ENCODE data around the gene KCNMB3.

KCNMB3 gene

DNA sequence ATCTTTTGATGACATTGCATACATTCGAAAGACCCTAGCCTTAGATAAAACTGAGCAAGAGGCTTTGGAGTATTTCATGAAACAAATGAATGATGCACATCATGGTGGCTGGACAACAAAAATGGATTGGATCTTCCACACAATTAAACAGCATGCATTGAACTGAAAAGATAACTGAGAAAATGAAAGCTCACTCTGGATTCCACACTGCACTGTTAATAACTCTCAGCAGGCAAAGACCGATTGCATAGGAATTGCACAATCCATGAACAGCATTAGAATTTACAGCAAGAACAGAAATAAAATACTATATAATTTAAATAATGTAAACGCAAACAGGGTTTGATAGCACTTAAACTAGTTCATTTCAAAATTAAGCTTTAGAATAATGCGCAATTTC lies 16.7 kb downstream of the KCNMB3 start:
- Histone ChIP-seq H2AFZ (ENCODE audit: low read depth, low read length) (no peak overlapping the region), H3K4me1 (ENCODE audit: insufficient read depth, low read length) (no peaks in the 10 kb centered on the region), H3K79me2 (ENCODE audit: insufficient read depth, low read length) (no peaks in the 10 kb centered on the region), H4K20me1 (ENCODE audit: insufficient read depth, low read length) (no peaks in the 10 kb centered on the region), H3K27ac (ENCODE audit: low read length) (no peak overlapping the region), H3K9me3 (ENCODE audit: insufficient read depth, low read length, severe bottlenecking) (no peaks in the 10 kb centered on the region), H3K36me3 (ENCODE audit: insufficient read depth, low read length) (peaks cover 37% of the 10 kb centered on the region), H3K4me2 (ENCODE audit: insufficient read depth, low read length) (no peak overlapping the region), H3K4me3 (ENCODE audit: low read depth in 1 of 2, low read length in 2 of 2) (no peak overlapping the region), H3K9ac (ENCODE audit: low read depth, low read length) (no peak overlapping the region), H3K27me3 (ENCODE audit: insufficient read depth, low read length, poor library complexity) (no peaks in the 10 kb centered on the region)
- DNase-seq (no peak), ATAC-seq (ENCODE audit: insufficient read depth, low read depth) (no peak)
- TF ChIP-seq EZH2 (IDR thresholded peaks at IDR 0.05; ENCODE audit: borderline replicate concordance, low read depth, low read length, severe bottlenecking): no peak
- TF ChIP-seq, protein P1, sequence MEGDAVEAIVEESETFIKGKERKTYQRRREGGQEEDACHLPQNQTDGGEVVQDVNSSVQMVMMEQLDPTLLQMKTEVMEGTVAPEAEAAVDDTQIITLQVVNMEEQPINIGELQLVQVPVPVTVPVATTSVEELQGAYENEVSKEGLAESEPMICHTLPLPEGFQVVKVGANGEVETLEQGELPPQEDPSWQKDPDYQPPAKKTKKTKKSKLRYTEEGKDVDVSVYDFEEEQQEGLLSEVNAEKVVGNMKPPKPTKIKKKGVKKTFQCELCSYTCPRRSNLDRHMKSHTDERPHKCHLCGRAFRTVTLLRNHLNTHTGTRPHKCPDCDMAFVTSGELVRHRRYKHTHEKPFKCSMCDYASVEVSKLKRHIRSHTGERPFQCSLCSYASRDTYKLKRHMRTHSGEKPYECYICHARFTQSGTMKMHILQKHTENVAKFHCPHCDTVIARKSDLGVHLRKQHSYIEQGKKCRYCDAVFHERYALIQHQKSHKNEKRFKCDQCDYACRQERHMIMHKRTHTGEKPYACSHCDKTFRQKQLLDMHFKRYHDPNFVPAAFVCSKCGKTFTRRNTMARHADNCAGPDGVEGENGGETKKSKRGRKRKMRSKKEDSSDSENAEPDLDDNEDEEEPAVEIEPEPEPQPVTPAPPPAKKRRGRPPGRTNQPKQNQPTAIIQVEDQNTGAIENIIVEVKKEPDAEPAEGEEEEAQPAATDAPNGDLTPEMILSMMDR (IDR thresholded peaks at IDR 0.05; ENCODE audit: borderline replicate concordance, extremely low read depth, low read length, poor library complexity, severe bottlenecking): no peak

DNA sequence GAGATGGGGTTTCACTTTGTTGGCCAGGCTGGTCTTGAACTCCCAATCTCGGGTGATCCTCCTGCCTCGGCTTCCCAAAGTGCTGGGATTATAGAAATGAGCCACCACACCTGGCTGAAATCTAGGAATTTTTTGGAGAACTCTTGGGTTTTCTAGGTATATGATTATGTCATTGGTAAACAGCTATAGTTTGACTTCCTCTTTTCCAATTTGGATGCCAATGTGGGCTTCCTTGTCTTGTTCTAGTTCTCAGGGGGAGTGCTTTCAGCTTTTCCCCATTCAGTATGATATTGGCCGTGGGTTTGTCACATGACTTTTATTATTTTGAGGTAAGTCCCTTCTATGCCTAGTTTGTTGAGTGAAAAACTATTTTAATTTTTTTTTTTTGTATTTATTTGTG lies 17.9 kb downstream of the KCNMB3 start:
- H3K4me1 ChIP-seq (ENCODE audit: insufficient read depth, low read length): no peaks in the 10 kb centered on the region
- H3K4me2 ChIP-seq (ENCODE audit: insufficient read depth, low read length): no peak overlapping the region
- no peak overlapping the region for H3K27ac ChIP-seq (ENCODE audit: low read length)
- no peaks in the 10 kb centered on the region for H3K9me3 ChIP-seq (ENCODE audit: insufficient read depth, low read length, severe bottlenecking)
- ATAC-seq (ENCODE audit: insufficient read depth, low read depth) (no peak), DNase-seq (no peak)
- no peak overlapping the region for H3K9ac ChIP-seq (ENCODE audit: low read depth, low read length)
- peaks cover 42% of the 10 kb centered on the region for H3K36me3 ChIP-seq (ENCODE audit: insufficient read depth, low read length)
- no peaks in the 10 kb centered on the region for H3K27me3 ChIP-seq (ENCODE audit: insufficient read depth, low read length, poor library complexity)
- no peak overlapping the region for H2AFZ ChIP-seq (ENCODE audit: low read depth, low read length)
- no peaks in the 10 kb centered on the region for H4K20me1 ChIP-seq (ENCODE audit: insufficient read depth, low read length)
- TF ChIP-seq, protein P1 (IDR thresholded peaks at IDR 0.05; ENCODE audit: borderline replicate concordance, extremely low read depth, low read length, poor library complexity, severe bottlenecking): no peak
- no peak for TF ChIP-seq EZH2 (IDR thresholded peaks at IDR 0.05; ENCODE audit: borderline replicate concordance, low read depth, low read length, severe bottlenecking)
- no peaks in the 10 kb centered on the region for H3K79me2 ChIP-seq (ENCODE audit: insufficient read depth, low read length)
- H3K4me3 ChIP-seq (ENCODE audit: low read depth in 1 of 2, low read length in 2 of 2): no peak overlapping the region

DNA sequence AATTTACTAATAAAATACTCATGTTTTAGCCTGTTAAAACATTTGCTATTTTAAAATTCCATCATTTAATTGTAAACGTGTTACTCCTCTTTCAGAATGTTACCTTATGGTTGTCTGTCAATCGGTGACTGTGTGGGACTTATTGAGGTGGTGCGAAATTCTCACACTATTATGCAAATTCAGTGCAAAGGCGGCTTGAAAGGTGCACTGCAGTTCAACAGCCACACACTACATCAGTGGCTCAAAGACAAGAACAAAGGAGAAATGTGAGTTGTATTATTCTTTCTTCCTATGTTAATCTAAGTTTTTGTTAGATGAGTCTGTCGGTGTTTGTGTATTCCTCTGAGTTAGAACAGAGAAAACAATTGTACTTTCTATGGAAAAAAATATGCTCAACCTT lies 21.7 kb downstream of the KCNMB3 start:
- H3K4me2 ChIP-seq (ENCODE audit: insufficient read depth, low read length): no peak overlapping the region
- TF ChIP-seq EZH2 (IDR thresholded peaks at IDR 0.05; ENCODE audit: borderline replicate concordance, low read depth, low read length, severe bottlenecking): no peak
- TF ChIP-seq, protein P1 (IDR thresholded peaks at IDR 0.05; ENCODE audit: borderline replicate concordance, extremely low read depth, low read length, poor library complexity, severe bottlenecking): no peak
- H3K4me1 ChIP-seq (ENCODE audit: insufficient read depth, low read length): no peaks in the 10 kb centered on the region
- H3K36me3 ChIP-seq (ENCODE audit: insufficient read depth, low read length): peaks cover 67% of the 10 kb centered on the region
- ATAC-seq (ENCODE audit: insufficient read depth, low read depth) (no peak), DNase-seq (no peak)
- no peak overlapping the region for H3K4me3 ChIP-seq (ENCODE audit: low read depth in 1 of 2, low read length in 2 of 2)
- no peaks in the 10 kb centered on the region for H3K27me3 ChIP-seq (ENCODE audit: insufficient read depth, low read length, poor library complexity)
- no peaks in the 10 kb centered on the region for H3K9me3 ChIP-seq (ENCODE audit: insufficient read depth, low read length, severe bottlenecking)
- no peak overlapping the region for H3K9ac ChIP-seq (ENCODE audit: low read depth, low read length)
- no peak overlapping the region for H2AFZ ChIP-seq (ENCODE audit: low read depth, low read length)
- H4K20me1 ChIP-seq (ENCODE audit: insufficient read depth, low read length): no peaks in the 10 kb centered on the region
- H3K27ac ChIP-seq (ENCODE audit: low read length): no peak overlapping the region
- no peaks in the 10 kb centered on the region for H3K79me2 ChIP-seq (ENCODE audit: insufficient read depth, low read length)

DNA sequence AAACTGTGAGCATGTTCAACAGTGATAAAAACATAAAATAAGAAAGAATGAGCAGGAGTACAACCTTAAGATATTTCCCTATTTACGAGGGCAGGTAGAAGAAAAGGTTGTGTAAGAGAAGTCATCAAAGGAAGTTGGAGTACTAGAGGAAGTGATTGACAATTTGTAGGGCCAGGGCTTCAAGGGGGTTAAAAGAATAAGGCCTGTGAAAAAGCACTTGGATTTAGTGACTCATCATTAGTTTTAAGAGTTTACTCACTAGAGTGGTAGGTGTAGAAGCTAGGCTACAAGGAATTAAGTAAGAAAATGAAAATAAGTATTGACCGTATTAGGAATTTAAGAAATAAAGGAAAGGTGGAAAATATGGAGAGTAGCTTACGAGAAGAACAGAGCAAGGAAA lies 23.6 kb downstream of the KCNMB3 start:
- TF ChIP-seq, protein P1 (IDR thresholded peaks at IDR 0.05; ENCODE audit: borderline replicate concordance, extremely low read depth, low read length, poor library complexity, severe bottlenecking): no peak
- no peak for TF ChIP-seq EZH2 (IDR thresholded peaks at IDR 0.05; ENCODE audit: borderline replicate concordance, low read depth, low read length, severe bottlenecking)
- H3K4me2 ChIP-seq (ENCODE audit: insufficient read depth, low read length): no peak overlapping the region
- no peak overlapping the region for H3K9ac ChIP-seq (ENCODE audit: low read depth, low read length)
- H3K36me3 ChIP-seq (ENCODE audit: insufficient read depth, low read length): peaks cover 66% of the 10 kb centered on the region
- H3K9me3 ChIP-seq (ENCODE audit: insufficient read depth, low read length, severe bottlenecking): no peaks in the 10 kb centered on the region
- H3K27ac ChIP-seq (ENCODE audit: low read length): no peak overlapping the region
- DNase-seq (no peak), ATAC-seq (ENCODE audit: insufficient read depth, low read depth) (no peak)
- H3K4me1 ChIP-seq (ENCODE audit: insufficient read depth, low read length): no peaks in the 10 kb centered on the region
- no peaks in the 10 kb centered on the region for H3K79me2 ChIP-seq (ENCODE audit: insufficient read depth, low read length)
- H3K4me3 ChIP-seq (ENCODE audit: low read depth in 1 of 2, low read length in 2 of 2): no peak overlapping the region
- H3K27me3 ChIP-seq (ENCODE audit: insufficient read depth, low read length, poor library complexity): no peaks in the 10 kb centered on the region
- H4K20me1 ChIP-seq (ENCODE audit: insufficient read depth, low read length): no peaks in the 10 kb centered on the region
- H2AFZ ChIP-seq (ENCODE audit: low read depth, low read length): no peak overlapping the region

Data from DND-41 (cell line).